H1 (cell line): ENCODE measurements around the gene SFXN4. TPM values are rescaled to one million over a fixed set of nuclear protein-coding genes. Genes with fewer than 3 reads are reported as not detected.
A peak's percentile ranks its signal among the peaks of the same experiment; 100 is the strongest.

Source experiments
- BACH1 ChIP-seq: IDR thresholded peaks from 2 replicates; pipeline ENCODE4 v1.6.1; 2012; ENCODE audit warnings: low read length, improper control_type of control experiment
- HDAC2 ChIP-seq, 2 experiments: fragments of 300-600 bp in 1 of 2; sonication (generic) in 1 of 2; IDR thresholded peaks; 2 replicates each; pipeline ENCODE4 v1.6.1; 2011 to 2012; ENCODE audit warnings: low read depth in 2 of 2, low read length in 2 of 2, mild to moderate bottlenecking in 2 of 2, moderate library complexity in 2 of 2, borderline replicate concordance in 1 of 2, inconsistent platforms in 1 of 2
- PHF8 ChIP-seq: fragments of 200-600 bp; sonication (generic); conservative IDR thresholded peaks from 2 replicates; pipeline ENCODE4 v1.7.1; 2012; ENCODE audit warnings: low read depth, mild to moderate bottlenecking, inconsistent platforms, low read length, moderate library complexity
- TAF1 ChIP-seq: IDR thresholded peaks from 2 replicates; pipeline ENCODE4 v1.6.1; 2011; ENCODE audit warnings: mild to moderate bottlenecking, low read depth, low read length
- TBP ChIP-seq: IDR thresholded peaks from 2 replicates; pipeline ENCODE4 v1.6.1; 2011; ENCODE audit warnings: low read depth, low read length, improper control_type of control experiment
- polyA plus RNA-seq, 7 experiments: library from polyadenylated mRNA; depleted of rRNA in 3 of 7; stranded (reverse) in 5 of 7; unstranded in 2 of 7; fragments of >200 nt in 5 of 7; fragments of 200-250 nt in 2 of 7; gene quantifications; 1 replicate in 5 of 7; 2 replicates in 1 of 7; 4 replicates in 1 of 7; pipeline versions ENCODE4 v1.2.1 to v1.2.3, GENCODE V29; 2011 to 2013; ENCODE audit warnings: missing spikeins in 2 of 7, mixed read lengths in 2 of 7
- total RNA-seq: library from RNA; stranded (reverse); fragmentation: NEBNext Ultra II Directional; extraction: Animal tissue kit (Norgen Biotek cat#: 25700); gene quantifications from 2 replicates; pipeline ENCODE4 v1.2.1, GENCODE V29; 2021

The SFXN4 gene
- total and polyA plus RNA-seq, 2 of the 8 experiments (the other 6 are each of a cell fraction or from before 2014, with no cell fraction given): 15.4 to 21.6 TPM

DNA sequence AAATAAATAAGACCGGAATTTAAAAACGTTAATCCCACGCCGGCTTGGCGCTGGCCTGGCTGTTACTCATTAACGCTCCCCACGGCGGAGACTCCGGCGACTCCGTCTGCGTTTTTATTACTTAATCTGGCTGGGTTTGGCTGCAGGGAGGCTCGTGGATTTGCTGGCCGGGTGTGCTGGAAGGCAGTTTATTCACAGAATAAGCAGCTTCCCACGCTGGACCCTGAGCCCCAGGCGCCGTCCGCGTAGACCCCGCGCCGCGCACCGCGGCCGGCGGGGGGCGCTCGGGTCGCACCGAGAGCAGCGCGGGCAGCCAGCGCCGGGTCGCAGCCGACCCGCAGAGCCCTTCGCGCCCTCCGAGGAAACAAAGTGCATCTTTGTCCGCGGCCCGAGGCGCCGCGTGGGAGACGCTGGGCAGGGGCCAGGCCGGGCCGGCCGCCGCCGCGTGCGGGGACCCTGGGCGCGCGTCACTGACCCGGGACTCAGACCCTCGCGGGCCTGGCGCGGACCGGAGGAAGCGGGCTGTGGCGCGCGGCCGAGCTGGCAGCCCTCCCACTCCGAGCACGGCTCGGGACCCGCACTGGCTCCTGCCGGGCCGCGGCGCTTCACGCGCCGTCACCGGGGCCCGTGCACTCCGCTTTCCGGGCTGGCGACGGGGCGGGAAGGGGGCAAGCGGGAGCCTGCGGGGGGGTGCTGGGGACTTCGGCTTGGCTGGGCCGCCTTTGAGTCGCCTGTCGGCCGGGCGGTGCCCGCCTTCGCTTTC is 41.3 kb upstream of the SFXN4 start (continued):
- TF ChIP-seq HDAC2 (IDR thresholded peaks at IDR 0.05; ENCODE audit: borderline replicate concordance in 1 of 2, low read depth in 2 of 2, low read length in 2 of 2): no peak
- TF ChIP-seq TAF1: peak; percentile 38; the same call in 1 of the 2 replicates
- TF ChIP-seq PHF8: peak; percentile 65; the same call in 1 of the 2 replicates
- peak; percentile 34; the same call in 1 of the 2 replicates for TF ChIP-seq TBP
- peak; percentile 7; the same call in 1 of the 2 replicates for TF ChIP-seq BACH1
